SK-N-SH (cell line): ENCODE data around the gene TMEM190. TPM values are rescaled to one million over a fixed set of nuclear protein-coding genes. Genes with fewer than 3 reads are reported as not detected.

ENCODE experiments used
- CTCF ChIA-PET: fragments of 300-600, 350-600 bp; formaldehyde crosslinking; extraction: SDS; loops from one replicate; lab custom pipeline; 2021; lab: Yijun Ruan, JAX
- POLR2A ChIA-PET: fragments of 350-600 bp; sonication (Branson Sonifier 250); formaldehyde crosslinking; extraction: SDS; loops from one replicate; lab custom pipeline; 2020; ENCODE audit warnings: antibody characterized with exemption, inconsistent platforms; lab: Yijun Ruan, JAX
- DNase-seq: peaks from one replicate; pipeline ENCODE4 v3.0.0; 2012
- H2AFZ ChIP-seq: fragments of 200-600 bp; sonication (generic); 2 replicates; pipeline ENCODE4 v1.8.1; 2016; ENCODE audit warnings: antibody characterized with exemption, mild to moderate bottlenecking, low read depth
- H3F3A ChIP-seq: fragments of 200-600 bp; sonication (generic); replicated peaks from 2 replicates; pipeline ENCODE3; 2016; ENCODE audit warnings: antibody characterized with exemption, mild to moderate bottlenecking; ENCODE audit not compliant: insufficient read depth
- H3K27ac ChIP-seq, 2 experiments: fragments of 200-500 bp in 1 of 2; fragments of 200-600 bp in 1 of 2; sonication (Bioruptor generic) in 1 of 2; sonication (generic), shearing (Covaris generic) in 1 of 2; 2 replicates each; pipeline versions ENCODE4 v1.5.1 to v1.6.1; 2014 to 2016; ENCODE audit warnings: low read depth in 2 of 2, inconsistent platforms in 1 of 2, low read length in 1 of 2, mild to moderate bottlenecking in 1 of 2, mixed read lengths in 1 of 2
- H3K27me3 ChIP-seq: fragments of 200-600 bp; sonication (generic), shearing (Covaris generic); 2 replicates; pipeline ENCODE4 v1.6.1; 2016; ENCODE audit warnings: mixed run types; ENCODE audit not compliant: insufficient read depth
- H3K36me3 ChIP-seq, 2 experiments: fragments of 200-500 bp in 1 of 2; fragments of 200-600 bp in 1 of 2; sonication (Bioruptor generic) in 1 of 2; sonication (generic) in 1 of 2; replicated peaks in 1 of 2; 2 replicates each; pipeline versions ENCODE3 to v1.5.1; 2014 to 2016; ENCODE audit warnings: low read length in 1 of 2, mild to moderate bottlenecking in 1 of 2; ENCODE audit not compliant: insufficient read depth in 2 of 2, control insufficient read depth in 1 of 2
- H3K4me1 ChIP-seq, 2 experiments: fragments of 200-500 bp in 1 of 2; fragments of 200-600 bp in 1 of 2; sonication (Bioruptor generic) in 1 of 2; sonication (generic), shearing (Covaris generic) in 1 of 2; 2 replicates each; pipeline versions ENCODE4 v1.5.1 to v1.6.1; 2014 to 2016; ENCODE audit warnings: low read depth in 1 of 2, low read length in 1 of 2, mixed run types in 1 of 2; ENCODE audit not compliant: insufficient read depth in 2 of 2, control insufficient read depth in 1 of 2
- H3K4me2 ChIP-seq: fragments of 200-600 bp; sonication (generic), shearing (Covaris generic); 2 replicates; pipeline ENCODE4 v1.6.1; 2017; ENCODE audit warnings: mixed run types
- H3K4me3 ChIP-seq, 2 experiments: fragments of 200-500 bp in 1 of 2; fragments of 200-600 bp in 1 of 2; sonication (Bioruptor generic) in 1 of 2; sonication (generic), shearing (Covaris generic) in 1 of 2; 2 replicates each; pipeline versions ENCODE4 v1.5.1 to v1.8.1; 2014 to 2016; ENCODE audit warnings: low read depth in 2 of 2, inconsistent platforms in 1 of 2, low read length in 1 of 2, mild to moderate bottlenecking in 1 of 2, mixed read lengths in 1 of 2, moderate library complexity in 1 of 2
- H3K79me2 ChIP-seq: fragments of 200-600 bp; sonication (generic); 2 replicates; pipeline ENCODE4 v1.8.1; 2017; ENCODE audit warnings: mild to moderate bottlenecking; ENCODE audit not compliant: insufficient read depth
- H3K9ac ChIP-seq: fragments of 200-600 bp; sonication (generic); 2 replicates; pipeline ENCODE4 v1.6.1; 2017; ENCODE audit warnings: mixed run types
- H3K9me2 ChIP-seq: fragments of 200-600 bp; sonication (generic); 2 replicates; pipeline ENCODE4 v1.6.1; 2017; ENCODE audit warnings: mixed run types
- H3K9me3 ChIP-seq: fragments of 200-600 bp; sonication (generic); 2 replicates; pipeline ENCODE4 v1.6.1; 2017; ENCODE audit warnings: mixed run types, mild to moderate bottlenecking, moderate library complexity
- H4K20me1 ChIP-seq: fragments of 200-600 bp; sonication (generic); 2 replicates; pipeline ENCODE4 v1.6.1; 2017; ENCODE audit warnings: mild to moderate bottlenecking, mixed run types; ENCODE audit not compliant: insufficient read depth
- ELF1 ChIP-seq: IDR thresholded peaks from 2 replicates; pipeline ENCODE4 v1.4.0; 2012
- EP300 ChIP-seq, 2 experiments: IDR thresholded peaks; 2 replicates each; pipeline versions ENCODE4 v1.4.0 to v1.6.1; 2012; ENCODE audit warnings: borderline replicate concordance in 1 of 2, low read depth in 1 of 2, low read length in 1 of 2
- FOXJ3 ChIP-seq: sonication (generic); formaldehyde crosslinking; IDR thresholded peaks from 2 replicates; pipeline ENCODE4 v1.5.1; 2020; ENCODE audit warnings: mild to moderate bottlenecking, missing genetic modification reagents
- GATA2 ChIP-seq: sonication (generic); formaldehyde crosslinking; IDR thresholded peaks from 2 replicates; pipeline ENCODE4 v1.5.0; 2020; ENCODE audit warnings: mild to moderate bottlenecking, missing genetic modification reagents
- MAX ChIP-seq: IDR thresholded peaks from 2 replicates; pipeline ENCODE4 v1.4.0; 2012; ENCODE audit warnings: low read depth
- MEF2A ChIP-seq: IDR thresholded peaks from 2 replicates; pipeline ENCODE4 v1.4.0; 2012; ENCODE audit warnings: low read depth, borderline replicate concordance
- NFIC ChIP-seq: IDR thresholded peaks from 2 replicates; pipeline ENCODE4 v1.4.0; 2012; ENCODE audit warnings: borderline replicate concordance
- POLR2AphosphoS5 ChIP-seq: IDR thresholded peaks from 2 replicates; pipeline ENCODE4 v1.6.1; 2012; ENCODE audit warnings: low read depth, low read length
- RAD21 ChIP-seq: IDR thresholded peaks from 2 replicates; pipeline ENCODE4 v1.6.1; 2012; ENCODE audit warnings: mild to moderate bottlenecking, low read length
- RFX5 ChIP-seq: IDR thresholded peaks from 2 replicates; pipeline ENCODE4 v1.6.1; 2012; ENCODE audit warnings: mild to moderate bottlenecking, improper control_type of control experiment, low read length
- SIN3A ChIP-seq: IDR thresholded peaks from 2 replicates; pipeline ENCODE4 v1.6.1; 2012; ENCODE audit warnings: low read depth, mild to moderate bottlenecking, low read length, moderate library complexity, borderline replicate concordance
- SMC3 ChIP-seq: IDR thresholded peaks from 2 replicates; pipeline ENCODE4 v1.6.1; 2012; ENCODE audit warnings: low read depth, low read length, improper control_type of control experiment
- YY1 ChIP-seq: IDR thresholded peaks from 2 replicates; pipeline ENCODE4 v1.4.0; 2012; ENCODE audit warnings: low read depth, mild to moderate bottlenecking
- ZBTB33 ChIP-seq: IDR thresholded peaks from 2 replicates; pipeline ENCODE4 v1.4.0; 2012; ENCODE audit warnings: low read depth, borderline replicate concordance
- WGBS: methylation state at CpG from one replicate; pipeline ENCODE4 v1.1.6; 2017; ENCODE audit warnings: low lambda C conversion rate; 5-methylcytosine and 5-hydroxymethylcytosine counted together
- polyA plus RNA-seq, 3 experiments: library from polyadenylated mRNA; depleted of rRNA; stranded (reverse); fragments of >200 nt; gene quantifications; 2 replicates each; pipeline ENCODE4 v1.2.3, GENCODE V29; 2012
- TF ChIP-seq, protein P1 (sequence below): fragments of 150-350 bp; IDR thresholded peaks from 2 replicates; pipeline ENCODE4 v1.6.1; 2017; ENCODE audit warnings: antibody characterized with exemption, low read length, low read depth, borderline replicate concordance

Gene TMEM190
- polyA plus RNA-seq, 1 of the 3 experiments (the other 2 are of a cell fraction): 0.77 TPM

DNA sequence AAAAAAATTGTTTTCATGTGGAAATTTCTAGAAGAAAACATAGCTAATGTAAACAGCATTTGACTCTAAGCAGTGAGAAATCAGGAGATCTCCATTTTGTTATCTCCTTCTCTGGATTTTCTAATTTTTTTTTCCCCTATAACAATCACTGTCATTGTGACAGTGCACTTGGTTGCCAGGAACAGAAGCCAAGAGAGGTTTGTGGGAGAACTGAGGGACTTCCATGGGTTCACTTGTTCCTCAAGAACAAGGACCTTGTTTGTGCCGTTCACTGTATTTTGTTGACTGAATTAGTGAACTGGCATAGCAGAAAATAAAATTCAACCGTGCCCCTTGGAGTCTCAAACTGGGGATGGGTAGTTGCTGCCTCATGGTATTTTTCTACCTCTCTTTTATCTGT is 49.4 kb downstream of the TMEM190 start:
- Histone ChIP-seq H3K4me2 (no peak overlapping the region), H3K9me2 (no peaks in the 10 kb centered on the region), H3K4me3 (no peak overlapping the region), H3K9me3 (no peaks in the 10 kb centered on the region), H3K36me3 (no peaks in the 10 kb centered on the region), H3K9ac (no peak overlapping the region), H3F3A (no peaks in the 10 kb centered on the region), H3K79me2 (no peaks in the 10 kb centered on the region), H3K27ac (no peak overlapping the region), H4K20me1 (no peaks in the 10 kb centered on the region), H2AFZ (no peak overlapping the region), H3K4me1 (no peaks in the 10 kb centered on the region), H3K27me3 (no peaks in the 10 kb centered on the region; the same call in 1 of the 2 replicates)
- DNase-seq: no peak
- CTCF ChIA-PET: interaction anchor here (4.1 kb wide), 1 partner anchor 7 kb away, joined by 30 read pairs; no protein-coding TSS in a partner anchor
- TF ChIP-seq FOXJ3 (no peak), RFX5 (no peak), SMC3 (no peak), EP300 (IDR thresholded peaks at IDR 0.05; ENCODE audit: borderline replicate concordance in 1 of 2, low read depth in 1 of 2, low read length in 1 of 2) (no peak), SIN3A (no peak), MEF2A (no peak), ZBTB33 (no peak), GATA2 (no peak), POLR2AphosphoS5 (no peak), RAD21 (no peak), NFIC (no peak), ELF1 (no peak), MAX (no peak), YY1 (no peak)
- TF ChIP-seq, protein P1, sequence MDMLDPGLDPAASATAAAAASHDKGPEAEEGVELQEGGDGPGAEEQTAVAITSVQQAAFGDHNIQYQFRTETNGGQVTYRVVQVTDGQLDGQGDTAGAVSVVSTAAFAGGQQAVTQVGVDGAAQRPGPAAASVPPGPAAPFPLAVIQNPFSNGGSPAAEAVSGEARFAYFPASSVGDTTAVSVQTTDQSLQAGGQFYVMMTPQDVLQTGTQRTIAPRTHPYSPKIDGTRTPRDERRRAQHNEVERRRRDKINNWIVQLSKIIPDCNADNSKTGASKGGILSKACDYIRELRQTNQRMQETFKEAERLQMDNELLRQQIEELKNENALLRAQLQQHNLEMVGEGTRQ: no peak
- WGBS: 25% methylated on average over 2 of the region's 2 CpGs
- POLR2A ChIA-PET: no interaction called here

Other genes with a start within 250 kb of the TMEM190 start
- gene TNNT1, start 227.6 kb upstream of the TMEM190 start, polyA plus RNA-seq (2012; rRNA removed): 27.1 and 39.5 TPM in 2 replicates
- 9.1 and 11.4 TPM in 2 replicates for gene TNNI3, start 219.1 kb upstream of the TMEM190 start, polyA plus RNA-seq (2012; rRNA removed)
- gene DNAAF3, start 210.2 kb upstream of the TMEM190 start, polyA plus RNA-seq (2012; rRNA removed): 2.4 and 2.5 TPM in 2 replicates
- gene SYT5, start 196.5 kb upstream of the TMEM190 start, polyA plus RNA-seq (2012; rRNA removed): 0.21 and 0.39 TPM in 2 replicates
- 0.86 and 1.1 TPM in 2 replicates for gene PTPRH, start 167.3 kb upstream of the TMEM190 start, polyA plus RNA-seq (2012; rRNA removed)
- gene TMEM86B, start 148.1 kb upstream of the TMEM190 start, polyA plus RNA-seq (2012; rRNA removed): 2.0 and 3.0 TPM in 2 replicates
- 44.9 and 47.8 TPM in 2 replicates for gene PPP6R1, start 117.8 kb upstream of the TMEM190 start, polyA plus RNA-seq (2012; rRNA removed)
- gene HSPBP1, start 96.7 kb upstream of the TMEM190 start, polyA plus RNA-seq (2012; rRNA removed): 51.7 and 55.4 TPM in 2 replicates
- 32.2 and 49.7 TPM in 2 replicates for gene BRSK1, start 92.8 kb upstream of the TMEM190 start, polyA plus RNA-seq (2012; rRNA removed)
- gene TMEM150B, start 51.5 kb upstream of the TMEM190 start, polyA plus RNA-seq (2012; rRNA removed): not detected in 2 replicates
- gene KMT5C, start 37.0 kb upstream of the TMEM190 start, polyA plus RNA-seq (2012; rRNA removed): 14.0 and 14.4 TPM in 2 replicates
- 0.58 and 0.74 TPM in 2 replicates for gene COX6B2, start 22.1 kb upstream of the TMEM190 start, polyA plus RNA-seq (2012; rRNA removed)
- gene GARIN5B, start 13.6 kb upstream of the TMEM190 start, polyA plus RNA-seq (2012; rRNA removed): not detected in 2 replicates
- 13.2 and 16.1 TPM in 2 replicates for gene IL11, start 6.4 kb upstream of the TMEM190 start, polyA plus RNA-seq (2012; rRNA removed)
- gene TMEM238, start 7.5 kb downstream of the TMEM190 start, polyA plus RNA-seq (2012; rRNA removed): 0.08 and 0.12 TPM in 2 replicates
- gene RPL28, start 9.1 kb downstream of the TMEM190 start, polyA plus RNA-seq (2012; rRNA removed): 2,297 and 2,368 TPM in 2 replicates
- 84.7 and 133 TPM in 2 replicates for gene UBE2S, start 31.0 kb downstream of the TMEM190 start, polyA plus RNA-seq (2012; rRNA removed)
- 0.02 TPM in 1 of 2 replicates, not detected in the other for gene SHISA7, start 66.5 kb downstream of the TMEM190 start, polyA plus RNA-seq (2012; rRNA removed)
- gene ISOC2, start 84.8 kb downstream of the TMEM190 start, polyA plus RNA-seq (2012; rRNA removed): 60.9 and 65.4 TPM in 2 replicates
- gene C19orf85, start 87.9 kb downstream of the TMEM190 start, polyA plus RNA-seq (2012; rRNA removed): not detected in 2 replicates
- gene ZNF628, start 99.8 kb downstream of the TMEM190 start, polyA plus RNA-seq (2012; rRNA removed): 0.73 and 1.6 TPM in 2 replicates
- gene NAT14, start 108.4 kb downstream of the TMEM190 start, polyA plus RNA-seq (2012; rRNA removed): 84.4 and 89.9 TPM in 2 replicates
- 2.6 and 4.9 TPM in 2 replicates for gene SSC5D, start 111.6 kb downstream of the TMEM190 start, polyA plus RNA-seq (2012; rRNA removed)
- 0.20 and 0.28 TPM in 2 replicates for gene SBK2, start 160.3 kb downstream of the TMEM190 start, polyA plus RNA-seq (2012; rRNA removed)
- gene SBK3, start 168.7 kb downstream of the TMEM190 start, polyA plus RNA-seq (2012; rRNA removed): 0.03 and 0.05 TPM in 2 replicates
- gene ZNF579, start 204.0 kb downstream of the TMEM190 start, polyA plus RNA-seq (2012; rRNA removed): 3.5 and 5.9 TPM in 2 replicates
- gene FIZ1, start 222.7 kb downstream of the TMEM190 start, polyA plus RNA-seq (2012; rRNA removed): 5.2 and 5.7 TPM in 2 replicates
- gene ZNF524, start 223.5 kb downstream of the TMEM190 start, polyA plus RNA-seq (2012; rRNA removed): 7.2 and 7.3 TPM in 2 replicates
- 3.4 and 5.0 TPM in 2 replicates for gene ZNF865, start 228.8 kb downstream of the TMEM190 start, polyA plus RNA-seq (2012; rRNA removed)
- gene ZNF784, start 247.7 kb downstream of the TMEM190 start, polyA plus RNA-seq (2012; rRNA removed): 5.0 and 5.5 TPM in 2 replicates